ENCODE measurements around the gene SPATA16.

The SPATA16 gene

DNA sequence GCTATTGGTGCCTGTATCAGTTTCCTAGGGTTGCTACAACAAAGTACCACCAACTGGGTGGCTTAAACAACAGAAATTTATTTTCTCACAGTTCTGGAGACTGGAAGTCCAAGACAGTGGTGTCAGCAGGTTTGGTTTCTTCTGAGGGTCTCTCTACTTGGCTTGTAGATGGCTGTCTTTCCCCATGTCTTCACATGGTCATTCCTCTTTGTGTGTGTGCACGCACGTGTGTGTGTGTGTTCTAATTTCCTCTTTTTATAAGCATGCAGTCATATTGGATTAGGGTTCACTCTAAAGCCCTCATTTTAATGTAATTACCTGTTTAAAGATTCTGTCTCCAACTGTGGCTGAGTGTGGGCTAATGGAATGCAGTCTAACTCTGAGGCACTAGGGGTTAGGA is 182.5 kb downstream of the SPATA16 start:
- DNase-seq (ENCODE audit: low read depth), result no peak
- TF ChIP-seq, protein P1, sequence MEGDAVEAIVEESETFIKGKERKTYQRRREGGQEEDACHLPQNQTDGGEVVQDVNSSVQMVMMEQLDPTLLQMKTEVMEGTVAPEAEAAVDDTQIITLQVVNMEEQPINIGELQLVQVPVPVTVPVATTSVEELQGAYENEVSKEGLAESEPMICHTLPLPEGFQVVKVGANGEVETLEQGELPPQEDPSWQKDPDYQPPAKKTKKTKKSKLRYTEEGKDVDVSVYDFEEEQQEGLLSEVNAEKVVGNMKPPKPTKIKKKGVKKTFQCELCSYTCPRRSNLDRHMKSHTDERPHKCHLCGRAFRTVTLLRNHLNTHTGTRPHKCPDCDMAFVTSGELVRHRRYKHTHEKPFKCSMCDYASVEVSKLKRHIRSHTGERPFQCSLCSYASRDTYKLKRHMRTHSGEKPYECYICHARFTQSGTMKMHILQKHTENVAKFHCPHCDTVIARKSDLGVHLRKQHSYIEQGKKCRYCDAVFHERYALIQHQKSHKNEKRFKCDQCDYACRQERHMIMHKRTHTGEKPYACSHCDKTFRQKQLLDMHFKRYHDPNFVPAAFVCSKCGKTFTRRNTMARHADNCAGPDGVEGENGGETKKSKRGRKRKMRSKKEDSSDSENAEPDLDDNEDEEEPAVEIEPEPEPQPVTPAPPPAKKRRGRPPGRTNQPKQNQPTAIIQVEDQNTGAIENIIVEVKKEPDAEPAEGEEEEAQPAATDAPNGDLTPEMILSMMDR (IDR thresholded peaks at IDR 0.05; ENCODE audit: control insufficient read depth, insufficient read depth, low read depth, low read length, missing control alignments), result no peak
- H3K4me3 ChIP-seq (ENCODE audit: control insufficient read depth, low read depth, low read length), result no peak overlapping the region

DNA sequence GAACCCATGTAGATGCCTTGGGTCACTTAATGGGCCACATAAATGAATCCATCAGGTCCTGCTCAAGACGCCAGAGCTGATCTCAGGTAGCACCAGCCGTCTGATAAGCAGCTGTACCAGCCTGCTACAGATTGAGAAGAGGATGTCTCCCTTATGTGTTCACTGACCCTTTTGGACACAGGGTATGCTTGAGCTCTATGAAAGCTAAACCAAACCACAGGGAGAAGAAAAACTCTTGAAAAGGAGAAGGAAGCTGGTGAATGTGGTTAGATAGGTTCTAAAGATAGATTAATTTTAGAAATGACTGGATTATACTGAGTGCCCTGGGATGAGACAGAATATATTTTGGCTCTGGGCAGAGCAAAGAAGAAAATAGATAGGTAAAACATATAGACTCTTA is 187.5 kb downstream of the SPATA16 start:
- no peak overlapping the region for H3K4me3 ChIP-seq (ENCODE audit: control insufficient read depth, low read depth, low read length)
- TF ChIP-seq, protein P1 (IDR thresholded peaks at IDR 0.05; ENCODE audit: control insufficient read depth, insufficient read depth, low read depth, low read length, missing control alignments), result no peak
- DNase-seq (ENCODE audit: low read depth), result no peak

DNA sequence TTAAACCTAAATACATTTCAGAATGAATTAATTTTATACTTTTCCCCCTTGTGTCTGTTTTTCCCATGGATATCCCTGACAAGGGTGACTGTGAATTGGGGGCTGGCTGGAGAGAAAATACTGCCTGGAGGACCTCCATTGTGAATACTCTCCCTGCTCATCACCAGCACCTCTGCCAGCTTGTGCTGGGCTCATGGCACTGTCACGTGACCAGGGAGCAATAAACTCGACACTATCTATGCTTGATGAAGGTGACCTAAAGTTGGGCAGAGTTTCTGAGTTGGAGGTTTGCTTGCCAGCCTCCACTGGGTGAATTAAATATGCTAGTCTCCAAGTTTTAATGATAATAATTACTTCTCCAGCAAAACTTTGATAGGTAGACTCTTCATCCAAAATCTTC is 189.5 kb downstream of the SPATA16 start:
- no peak overlapping the region for H3K4me3 ChIP-seq (ENCODE audit: control insufficient read depth, low read depth, low read length)
- TF ChIP-seq, protein P1 (IDR thresholded peaks at IDR 0.05; ENCODE audit: control insufficient read depth, insufficient read depth, low read depth, low read length, missing control alignments), result no peak
- DNase-seq (ENCODE audit: low read depth), result no peak

DNA sequence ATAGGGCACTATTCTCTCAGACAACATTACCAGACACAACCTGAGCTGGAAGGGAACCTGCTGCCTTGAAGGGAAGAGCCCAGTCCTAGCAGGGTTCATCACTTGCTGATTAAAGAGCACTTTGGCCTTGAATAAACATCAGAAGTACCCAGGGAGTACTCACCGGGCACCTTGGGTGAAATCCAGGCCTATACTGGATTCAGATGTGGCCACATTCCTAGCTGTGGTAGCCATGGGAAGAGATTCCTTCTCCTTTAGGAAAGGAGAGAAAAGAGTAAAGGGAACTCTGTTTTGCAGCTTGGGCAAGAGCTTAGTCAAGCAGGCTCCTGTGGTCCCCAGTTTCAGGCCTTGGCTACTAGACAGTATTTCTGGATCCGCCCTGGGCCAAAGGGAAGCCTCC is 195.0 kb downstream of the SPATA16 start:
- no peak overlapping the region for H3K4me3 ChIP-seq (ENCODE audit: control insufficient read depth, low read depth, low read length)
- no peak for DNase-seq (ENCODE audit: low read depth)
- TF ChIP-seq, protein P1 (IDR thresholded peaks at IDR 0.05; ENCODE audit: control insufficient read depth, insufficient read depth, low read depth, low read length, missing control alignments), result no peak

DNA sequence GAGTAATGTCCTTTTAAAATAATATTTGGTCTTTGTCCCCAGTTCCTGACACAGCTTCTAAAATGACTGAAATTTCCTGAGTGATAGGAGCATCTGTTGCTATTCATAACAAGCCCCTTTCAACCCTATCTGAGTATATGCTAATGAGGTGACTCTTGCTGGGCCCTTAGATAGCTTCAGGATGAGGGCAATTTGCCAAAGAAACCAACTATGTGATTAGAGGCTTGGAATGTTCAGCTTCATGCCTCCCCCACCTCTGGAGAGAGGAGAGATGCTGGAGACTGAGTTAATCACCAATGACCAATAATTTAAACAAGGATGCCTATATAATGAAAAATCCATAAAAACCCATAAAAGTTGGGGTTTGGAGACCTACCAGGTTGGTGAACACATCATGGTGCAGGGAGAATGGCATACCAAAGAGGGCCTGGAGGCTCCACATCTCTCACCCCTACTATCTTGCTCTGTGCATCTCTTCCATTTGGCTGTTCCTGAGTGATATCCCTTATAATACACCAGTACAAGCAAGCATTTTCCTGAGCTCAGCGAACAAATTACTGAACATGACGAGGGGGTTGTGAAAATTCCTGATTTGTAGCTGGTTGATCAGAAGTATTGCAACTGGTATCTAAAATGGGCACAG is 201.3 kb downstream of the SPATA16 start:
- DNase-seq (ENCODE audit: low read depth), result no peak
- no peak overlapping the region for H3K4me3 ChIP-seq (ENCODE audit: control insufficient read depth, low read depth, low read length)
- TF ChIP-seq, protein P1 (IDR thresholded peaks at IDR 0.05; ENCODE audit: control insufficient read depth, insufficient read depth, low read depth, low read length, missing control alignments), result no peak

DNA sequence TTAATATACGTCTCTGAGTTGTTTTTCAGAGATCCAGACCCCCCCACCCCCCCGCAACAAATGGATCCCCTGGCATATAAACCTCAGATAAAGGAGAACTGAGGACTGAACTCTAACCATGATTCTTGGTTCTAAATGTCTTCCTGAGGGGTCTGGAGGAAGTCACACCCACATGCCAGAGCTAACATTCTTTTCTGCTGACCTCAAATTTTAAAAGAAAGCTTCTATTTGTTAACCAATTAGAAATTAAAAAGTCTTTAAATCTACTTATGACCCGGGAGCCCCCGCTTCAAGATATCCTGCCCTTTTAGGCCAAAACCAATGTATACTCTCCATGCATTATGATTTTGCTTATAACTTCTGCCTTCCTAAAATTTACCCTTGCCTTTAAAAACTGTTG is 202.2 kb downstream of the SPATA16 start:
- H3K4me3 ChIP-seq (ENCODE audit: control insufficient read depth, low read depth, low read length), result no peak overlapping the region
- DNase-seq (ENCODE audit: low read depth), result no peak
- TF ChIP-seq, protein P1 (IDR thresholded peaks at IDR 0.05; ENCODE audit: control insufficient read depth, insufficient read depth, low read depth, low read length, missing control alignments), result no peak

Measured in AG09309 (cell line).